T-helper 17 cell (primary cell): ENCODE measurements around the gene RB1. TPM values are rescaled to one million over a fixed set of nuclear protein-coding genes. Genes with fewer than 3 reads are reported as not detected.
"Not testable (repeated sequence)": the region's sequence is repeated elsewhere in the genome, so short reads cannot be mapped to it uniquely, and the experiment has no call there.

Experiments
- ATAC-seq: fragments of 150-1000 bp; cut with Tn5 transposase; 2 replicates; pipeline ENCODE4 v1.10.0; 2021; ENCODE audit warnings: mild to moderate bottlenecking, moderate library complexity
- DNase-seq, 3 donors: peaks; one replicate each; pipeline versions ENCODE4 v3.0.0 to v3.0.0-alpha.2; 2020 to 2021
- H3K9me3 ChIP-seq: one replicate; pipeline ENCODE4 v1.7.0; 2013; ENCODE audit warnings: low read length, mild to moderate bottlenecking; ENCODE audit not compliant: control insufficient read depth, poor library complexity, severe bottlenecking
- H3K27ac Mint-ChIP-seq: one replicate; pipeline ENCODE4 v1.8.0; 2022; ENCODE audit warnings: mild to moderate bottlenecking, moderate library complexity, mixed read lengths
- H3K27me3 Mint-ChIP-seq: one replicate; pipeline ENCODE4 v1.8.0; 2022; ENCODE audit warnings: mixed read lengths
- H3K36me3 Mint-ChIP-seq: one replicate; pipeline ENCODE4 v1.8.0; 2022; ENCODE audit warnings: low read depth, mixed read lengths
- H3K4me1 Mint-ChIP-seq: one replicate; pipeline ENCODE4 v1.8.0; 2022; ENCODE audit warnings: mild to moderate bottlenecking, mixed read lengths
- H3K4me3 Mint-ChIP-seq: one replicate; pipeline ENCODE4 v1.8.0; 2022; ENCODE audit warnings: mild to moderate bottlenecking, moderate library complexity, mixed read lengths
- total RNA-seq, 4 donors: library from RNA in 2 of 4; stranded (reverse) in 2 of 4; gene quantifications; one replicate each; pipeline ENCODE4 v1.2.3 and lab custom pipeline; 2022 to 2026

The RB1 gene
- total RNA-seq, 2 donors from 2014 or later = 15.9 to 16.2 TPM

- no peaks in the 10 kb centered on the region for H3K27me3 Mint-ChIP-seq
- no peaks in the 10 kb centered on the region for H3K36me3 Mint-ChIP-seq
- peak overlapping the region; percentile 96 for H3K27ac Mint-ChIP-seq
- peaks cover 31% of the 10 kb centered on the region for H3K4me1 Mint-ChIP-seq
- H3K9me3 ChIP-seq = no peaks in the 10 kb centered on the region
- peak overlapping the region; percentile 98 for H3K4me3 Mint-ChIP-seq
- DNase-seq (no peak), ATAC-seq (peak; percentile 41)
Observed at GRCh38 chr13:48411147-48411794, 107.7 kb downstream of the RB1 start.

DNA sequence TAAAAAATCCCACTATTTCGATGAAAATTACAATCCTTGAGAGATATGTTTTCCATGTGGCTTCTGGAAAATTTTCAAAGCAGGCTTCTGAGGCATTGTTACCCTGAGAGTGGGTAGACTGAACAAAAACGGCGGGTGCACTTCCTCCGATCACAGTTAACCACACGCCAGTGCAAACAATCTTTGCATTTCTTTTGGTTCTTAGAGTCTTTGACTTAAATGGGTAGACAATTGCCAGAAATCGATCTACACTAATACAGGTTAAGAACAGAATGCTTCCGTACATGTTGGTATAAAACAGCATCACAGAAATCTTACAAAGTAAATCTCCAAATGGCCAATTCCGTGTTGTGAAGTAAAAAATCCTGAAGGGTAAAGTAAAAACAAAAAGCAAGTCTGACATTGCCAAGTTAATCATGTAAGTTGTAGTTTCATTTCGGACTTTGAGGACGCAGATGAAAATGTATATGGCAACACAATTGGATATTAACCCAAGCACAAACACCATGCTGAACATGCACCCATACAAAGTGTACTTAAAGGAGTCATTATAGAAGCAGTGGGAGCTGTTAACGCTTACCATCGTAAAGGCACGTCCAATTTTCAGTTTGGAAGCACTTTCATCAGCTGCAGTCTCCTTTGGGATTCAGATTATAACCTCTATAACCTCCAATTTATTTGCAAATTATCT, 108.4 kb downstream of the RB1 start:
- Mint-ChIP-seq H3K27ac (peak overlapping the region; percentile 96), H3K27me3 (no peaks in the 10 kb centered on the region), H3K4me3 (peak overlapping the region; percentile 98), H3K4me1 (peaks cover 27% of the 10 kb centered on the region), H3K36me3 (no peaks in the 10 kb centered on the region)
- ATAC-seq (peak; percentile 76), DNase-seq (no peak)
- H3K9me3 ChIP-seq = no peaks in the 10 kb centered on the region

- Mint-ChIP-seq H3K4me1 (peaks cover 23% of the 10 kb centered on the region), H3K27ac (peak within 1 kb of the TSS; percentile 96), H3K36me3 (no peaks in the 10 kb centered on the region), H3K4me3 (peak within 1 kb of the TSS; percentile 98), H3K27me3 (no peaks in the 10 kb centered on the region)
- ATAC-seq (peak; percentile 61), DNase-seq (no peak)
- no peaks in the 10 kb centered on the region for H3K9me3 ChIP-seq
Observed at GRCh38 chr13:48412881-48413351, 109.4 kb downstream of the RB1 start, which contains the start of gene LPAR6. Gene LPAR6, minus strand, starts transcription at chr13:48413113. Its CDS starts 690 bp downstream, at chr13:48412423.

GRCh38 chr13:48414501-48414900, 111.0 kb downstream of the RB1 start:
- Mint-ChIP-seq H3K4me3 (no peak overlapping the region), H3K36me3 (no peaks in the 10 kb centered on the region), H3K4me1 (peaks cover 18% of the 10 kb centered on the region), H3K27ac (no peak overlapping the region), H3K27me3 (no peaks in the 10 kb centered on the region)
- DNase-seq = no peak
- no peaks in the 10 kb centered on the region for H3K9me3 ChIP-seq
- no peak for ATAC-seq

DNA sequence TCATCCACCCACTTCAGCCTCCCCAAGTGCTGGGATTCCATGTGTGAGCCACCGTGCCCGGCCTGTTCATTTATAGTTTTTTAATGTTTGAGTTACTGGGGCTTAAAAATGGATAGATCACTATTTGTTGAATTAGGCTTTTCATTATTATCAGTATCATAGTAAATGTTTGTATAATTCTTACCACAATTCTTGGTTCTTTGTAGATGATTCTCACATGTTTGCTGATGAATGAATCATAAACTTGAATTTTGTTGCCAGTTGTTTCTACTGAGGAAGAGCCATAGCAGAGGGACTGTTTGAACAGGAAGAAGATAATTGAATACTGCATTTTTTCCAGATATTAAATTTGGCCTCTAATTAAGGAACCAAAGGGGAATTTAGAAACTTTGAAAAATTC, 112.0 kb downstream of the RB1 start:
- no peak for DNase-seq
- no peaks in the 10 kb centered on the region for H3K27me3 Mint-ChIP-seq
- H3K36me3 Mint-ChIP-seq = no peaks in the 10 kb centered on the region
- H3K4me1 Mint-ChIP-seq = peaks cover 12% of the 10 kb centered on the region
- H3K27ac Mint-ChIP-seq = peak overlapping the region; percentile 90
- ATAC-seq = no peak
- no peaks in the 10 kb centered on the region for H3K9me3 ChIP-seq
- H3K4me3 Mint-ChIP-seq = peak overlapping the region; percentile 73

DNA sequence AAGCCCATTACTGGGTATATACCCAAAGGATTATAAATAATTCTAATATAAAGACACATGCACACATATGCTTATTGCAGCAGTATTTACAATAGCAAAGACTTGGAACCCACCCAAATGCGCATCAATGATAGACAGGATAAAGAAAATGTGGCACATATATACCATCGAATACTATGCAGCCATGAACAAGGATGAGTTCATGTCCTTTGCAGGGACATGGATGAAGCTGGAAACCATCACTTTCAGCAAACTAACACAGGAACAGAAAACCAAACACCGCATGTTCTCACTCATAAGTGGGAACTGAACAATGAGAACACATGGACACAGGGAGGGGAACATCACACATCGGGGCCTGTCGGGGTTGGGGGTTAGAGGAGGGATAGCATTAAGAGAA, 118.5 kb downstream of the RB1 start:
- H3K36me3 Mint-ChIP-seq, H3K27ac Mint-ChIP-seq, H3K9me3 ChIP-seq, H3K4me1 Mint-ChIP-seq, H3K4me3 Mint-ChIP-seq, ATAC-seq, DNase-seq, H3K27me3 Mint-ChIP-seq: not testable (repeated sequence)

DNA sequence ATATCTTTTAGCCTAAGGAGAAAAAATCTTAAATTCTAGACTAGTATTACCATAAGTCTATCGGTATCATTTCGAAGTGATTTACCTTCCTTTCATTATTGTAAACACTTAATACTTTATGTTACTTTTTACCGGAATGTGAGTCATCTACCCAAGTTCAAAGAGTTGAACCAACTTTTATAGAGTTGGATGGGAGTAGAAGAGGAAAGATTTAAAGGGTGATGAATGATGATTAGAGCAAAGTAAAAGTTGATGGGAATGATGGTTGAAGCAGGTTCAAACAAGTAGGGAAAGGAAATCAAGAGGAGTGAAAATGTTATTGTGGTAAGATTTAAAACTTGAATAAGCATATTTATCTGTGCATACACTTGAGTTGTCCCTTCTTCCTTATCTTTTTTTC, 120.7 kb downstream of the RB1 start:
- ATAC-seq (no peak), DNase-seq (no peak)
- no peak overlapping the region for H3K27ac Mint-ChIP-seq
- no peaks in the 10 kb centered on the region for H3K27me3 Mint-ChIP-seq
- no peaks in the 10 kb centered on the region for H3K9me3 ChIP-seq
- peaks cover 8% of the 10 kb centered on the region for H3K4me1 Mint-ChIP-seq
- H3K4me3 Mint-ChIP-seq = no peak overlapping the region
- H3K36me3 Mint-ChIP-seq = peaks cover 2% of the 10 kb centered on the region

GRCh38 chr13:48426052-48426451, 122.5 kb downstream of the RB1 start:
- H3K27me3 Mint-ChIP-seq = no peaks in the 10 kb centered on the region
- no peak overlapping the region for H3K4me3 Mint-ChIP-seq
- H3K36me3 Mint-ChIP-seq = peaks cover 2% of the 10 kb centered on the region
- H3K9me3 ChIP-seq = no peaks in the 10 kb centered on the region
- H3K27ac Mint-ChIP-seq = no peak overlapping the region
- no peak for ATAC-seq
- DNase-seq = no peak
- H3K4me1 Mint-ChIP-seq = peaks cover 15% of the 10 kb centered on the region

- H3K27me3 Mint-ChIP-seq, DNase-seq, ATAC-seq, H3K36me3 Mint-ChIP-seq, H3K27ac Mint-ChIP-seq, H3K9me3 ChIP-seq, H3K4me3 Mint-ChIP-seq: not testable (repeated sequence)
- H3K4me1 Mint-ChIP-seq = peaks cover 21% of the 10 kb centered on the region
Observed at GRCh38 chr13:48426755-48427298, 123.3 kb downstream of the RB1 start.

DNA sequence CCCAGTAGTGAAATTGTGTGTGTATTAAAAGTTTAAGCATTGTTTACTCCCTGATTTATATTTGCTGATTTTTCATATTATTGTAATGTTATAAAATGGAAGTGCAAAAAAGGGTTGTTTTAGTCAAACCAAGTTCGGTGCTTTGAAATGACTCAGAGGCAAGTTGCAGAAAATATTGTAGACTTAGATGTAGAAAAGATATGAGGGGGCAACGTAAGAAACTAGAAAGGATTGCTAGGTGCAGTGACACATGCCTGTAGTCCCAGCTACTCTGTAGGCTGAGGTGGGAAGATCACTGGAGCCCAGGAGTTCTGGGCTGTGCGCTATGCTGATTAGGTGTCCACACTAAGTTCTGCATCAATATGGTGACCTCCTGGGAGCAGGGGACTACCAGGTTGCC, 125.5 kb downstream of the RB1 start:
- Mint-ChIP-seq H3K27ac (peak overlapping the region; percentile 78), H3K27me3 (no peaks in the 10 kb centered on the region), H3K4me3 (no peak overlapping the region), H3K36me3 (peaks cover 2% of the 10 kb centered on the region), H3K4me1 (peaks cover 27% of the 10 kb centered on the region)
- no peak for DNase-seq
- no peak for ATAC-seq
- H3K9me3 ChIP-seq = no peaks in the 10 kb centered on the region

DNA sequence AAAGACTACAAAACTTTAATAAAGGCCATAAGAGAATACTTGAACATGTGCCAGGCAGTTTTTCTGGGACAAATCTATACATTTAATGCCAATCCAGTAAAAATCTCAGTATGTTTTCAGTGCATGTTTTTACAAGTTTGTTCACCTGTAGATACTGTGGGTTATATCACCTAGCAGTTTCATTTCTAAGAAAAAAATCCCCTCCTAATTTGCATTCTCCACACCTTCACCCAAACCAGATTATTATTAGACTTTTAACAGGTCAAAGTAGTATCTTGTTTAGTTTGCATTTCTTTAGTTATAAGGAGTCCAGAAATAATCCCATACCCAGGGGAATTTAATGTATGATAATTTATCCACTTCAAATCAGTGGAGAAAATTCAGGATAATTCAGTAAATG, 126.3 kb downstream of the RB1 start:
- Mint-ChIP-seq H3K36me3 (no peaks in the 10 kb centered on the region), H3K4me3 (no peak overlapping the region), H3K27me3 (no peaks in the 10 kb centered on the region), H3K27ac (peak overlapping the region; percentile 60), H3K4me1 (peaks cover 29% of the 10 kb centered on the region)
- no peaks in the 10 kb centered on the region for H3K9me3 ChIP-seq
- ATAC-seq (no peak), DNase-seq (no peak)

DNA sequence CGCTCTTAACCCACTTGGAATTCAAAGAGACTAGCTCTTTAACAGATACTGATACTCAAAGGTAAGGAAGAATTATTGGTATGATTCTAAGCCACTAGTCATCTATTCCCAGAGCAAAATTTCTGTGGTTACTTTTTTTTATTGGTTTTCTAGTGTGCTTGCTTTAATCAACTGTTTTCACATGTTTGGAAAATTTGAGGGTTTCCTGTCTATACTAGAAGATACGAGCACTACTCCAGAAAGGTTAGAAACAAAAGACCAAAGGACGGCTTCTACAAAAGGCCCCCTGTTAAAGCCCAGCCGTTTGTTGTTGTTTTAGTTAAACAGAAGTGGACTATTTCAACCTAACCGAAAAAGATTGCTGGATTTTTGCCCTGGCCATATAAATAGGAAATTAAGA, 127.9 kb downstream of the RB1 start:
- Mint-ChIP-seq H3K27ac (peak overlapping the region; percentile 79), H3K4me3 (no peak overlapping the region)

GRCh38 chr13:48431987-48432615, 128.6 kb downstream of the RB1 start:
- Mint-ChIP-seq H3K4me3 (peak overlapping the region; percentile 36), H3K27ac (peak overlapping the region; percentile 79), H3K4me1 (peaks cover 47% of the 10 kb centered on the region)

More for the DNA sequence above, 127.9 kb downstream of the RB1 start:
- no peaks in the 10 kb centered on the region for H3K9me3 ChIP-seq
- DNase-seq = no peak
- H3K4me1 Mint-ChIP-seq = peaks cover 40% of the 10 kb centered on the region
- no peaks in the 10 kb centered on the region for H3K27me3 Mint-ChIP-seq
- H3K36me3 Mint-ChIP-seq = no peaks in the 10 kb centered on the region
- no peak for ATAC-seq

More at GRCh38 chr13:48431987-48432615, 128.6 kb downstream of the RB1 start:
- ATAC-seq (no peak), DNase-seq (no peak)
- no peaks in the 10 kb centered on the region for H3K27me3 Mint-ChIP-seq
- H3K36me3 Mint-ChIP-seq = no peaks in the 10 kb centered on the region
- H3K9me3 ChIP-seq = no peaks in the 10 kb centered on the region
